ENCODE data around the gene E2F6. TPM values are rescaled to one million over a fixed set of nuclear protein-coding genes. Genes with fewer than 3 reads are reported as not detected.

E2F6 gene
- total and polyA plus RNA-seq, 2 of the 13 experiments (the other 11 are each of a cell fraction or from before 2014, with no cell fraction given), result 27.3 to 36.0 TPM

DNA sequence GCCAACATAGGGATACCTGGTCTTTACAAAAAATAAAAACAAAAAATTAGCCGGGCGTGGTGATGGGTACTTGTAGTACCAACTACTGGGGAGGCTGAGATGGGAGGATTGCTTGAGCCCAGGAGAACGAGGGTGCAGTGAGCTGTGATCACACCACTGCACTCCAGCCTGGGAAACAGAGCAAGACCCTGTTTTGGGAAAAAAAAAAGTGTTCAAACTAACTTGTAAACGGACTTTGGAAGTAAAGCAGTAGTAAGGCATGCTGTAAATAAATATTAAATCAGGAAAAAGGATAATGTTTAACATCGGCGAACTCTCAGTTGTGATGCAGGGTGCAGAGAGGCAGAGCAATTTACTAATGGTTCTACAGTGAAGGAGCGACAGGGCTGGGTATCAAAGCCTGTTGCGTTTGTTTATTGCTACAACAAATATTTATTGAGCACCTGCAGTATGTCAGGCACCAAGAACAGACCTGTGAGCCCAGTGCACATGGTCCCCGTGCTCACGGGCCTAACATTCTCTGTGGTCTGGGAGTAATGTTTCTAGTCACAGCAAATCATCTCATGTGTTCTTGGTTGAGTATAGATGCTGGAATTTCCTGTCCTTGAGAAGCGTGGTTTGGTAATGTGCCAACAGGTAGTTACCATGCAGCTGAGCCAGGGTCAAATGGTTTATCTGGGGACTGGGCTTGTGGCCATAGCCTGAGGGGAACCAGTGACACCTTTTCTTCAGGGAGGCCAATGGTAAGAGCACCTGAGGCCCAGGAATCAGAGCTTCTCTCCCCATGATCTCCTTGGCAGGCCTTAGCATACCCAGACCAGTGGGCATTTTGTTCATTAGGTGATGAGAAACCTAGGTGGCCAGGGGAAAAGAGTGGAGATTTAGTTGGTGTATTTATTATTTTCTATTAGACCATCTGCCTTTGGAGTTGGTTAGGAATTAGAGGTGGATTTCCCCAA lies 40.0 kb upstream of the E2F6 start (continued):
- TF ChIP-seq NONO (IDR thresholded peaks at IDR 0.05), result no peak
- TF ChIP-seq NONO (CRISPR knock-in tag; conservative IDR thresholded peaks at IDR 0.05), result no peak; the same call in none of the 2 replicates
- TF ChIP-seq ZNF720 (CRISPR knock-in tag; IDR thresholded peaks at IDR 0.05), result no peak
- TF ChIP-seq ZNF646 (CRISPR knock-in tag; IDR thresholded peaks at IDR 0.05), result no peak
- TF ChIP-seq MYNN (CRISPR knock-in tag; IDR thresholded peaks at IDR 0.05; ENCODE audit: low read depth), result no peak
- no peak for TF ChIP-seq SMARCC2 (IDR thresholded peaks at IDR 0.05)
- TF ChIP-seq HOXD1 (CRISPR knock-in tag; IDR thresholded peaks at IDR 0.05), result 0 out of 2 replicates have a peak, but pooled peaks have one; percentile 34
- 0 out of 2 replicates have a peak, but pooled peaks have one; percentile 17 for TF ChIP-seq ARHGAP35 (CRISPR knock-in tag; IDR thresholded peaks at IDR 0.05; ENCODE audit: borderline replicate concordance)
- peak; percentile 94 for TF ChIP-seq HNF1A (IDR thresholded peaks at IDR 0.05; ENCODE audit: low read depth)
- peak; percentile 95 for TF ChIP-seq HNF1A (CRISPR knock-in tag; IDR thresholded peaks at IDR 0.05; ENCODE audit: borderline replicate concordance)
- TF ChIP-seq ZNF883 (CRISPR knock-in tag; IDR thresholded peaks at IDR 0.05; ENCODE audit: not compliant biosample characterization), result peak; percentile 34
- TF ChIP-seq, protein P1, sequence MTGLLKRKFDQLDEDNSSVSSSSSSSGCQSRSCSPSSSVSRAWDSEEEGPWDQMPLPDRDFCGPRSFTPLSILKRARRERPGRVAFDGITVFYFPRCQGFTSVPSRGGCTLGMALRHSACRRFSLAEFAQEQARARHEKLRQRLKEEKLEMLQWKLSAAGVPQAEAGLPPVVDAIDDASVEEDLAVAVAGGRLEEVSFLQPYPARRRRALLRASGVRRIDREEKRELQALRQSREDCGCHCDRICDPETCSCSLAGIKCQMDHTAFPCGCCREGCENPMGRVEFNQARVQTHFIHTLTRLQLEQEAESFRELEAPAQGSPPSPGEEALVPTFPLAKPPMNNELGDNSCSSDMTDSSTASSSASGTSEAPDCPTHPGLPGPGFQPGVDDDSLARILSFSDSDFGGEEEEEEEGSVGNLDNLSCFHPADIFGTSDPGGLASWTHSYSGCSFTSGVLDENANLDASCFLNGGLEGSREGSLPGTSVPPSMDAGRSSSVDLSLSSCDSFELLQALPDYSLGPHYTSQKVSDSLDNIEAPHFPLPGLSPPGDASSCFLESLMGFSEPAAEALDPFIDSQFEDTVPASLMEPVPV (CRISPR knock-in tag; IDR thresholded peaks at IDR 0.05), result 0 out of 2 replicates have a peak, but pooled peaks have one; percentile 59
- TF ChIP-seq ELF4 (CRISPR knock-in tag; IDR thresholded peaks at IDR 0.05; ENCODE audit: borderline replicate concordance), result no peak
- peak; percentile 25 for TF ChIP-seq ZMYM2 (CRISPR knock-in tag; IDR thresholded peaks at IDR 0.05)
- peak; percentile 76 for TF ChIP-seq SKI (IDR thresholded peaks at IDR 0.05; ENCODE audit: partially characterized antibody)
- TF ChIP-seq ZSCAN12 (CRISPR knock-in tag; IDR thresholded peaks at IDR 0.05), result no peak

Measured in HepG2 (cell line).